A549 (cell line): Measurements from ENCODE around the gene PHLPP2. TPM values are rescaled to one million over a fixed set of nuclear protein-coding genes. Genes with fewer than 3 reads are reported as not detected.

Source experiments
- ATAC-seq, 2 experiments: fragments of 200-7000 bp in 1 of 2; fragments of >200 bp in 1 of 2; cut with Nextera tagmentation in 1 of 2; cut with Tn5 transposase in 1 of 2; 3 replicates each; pipeline versions ENCODE4 v1.8.0 to v1.9.1; 2018 to 2020; ENCODE audit warnings: mild to moderate bottlenecking in 1 of 2, moderate library complexity in 1 of 2
- CTCF ChIA-PET: fragments of 300-600 bp; sonication (Branson Sonifier 250); formaldehyde crosslinking; extraction: SDS; loops from one replicate; lab custom pipeline; 2021; ENCODE audit warnings: antibody characterized with exemption, inconsistent platforms; lab: Yijun Ruan, JAX
- POLR2A ChIA-PET: fragments of 350-600 bp; formaldehyde crosslinking; extraction: SDS; loops from one replicate; lab custom pipeline; 2021; ENCODE audit warnings: antibody characterized with exemption, inconsistent platforms; lab: Yijun Ruan, JAX
- DNase-seq, 2 experiments: peaks; one replicate each; pipeline versions ENCODE4 v3.0.0 to v3.0.0-alpha.2; 2011 to 2016; ENCODE audit warnings: low read depth in 1 of 2, low spot score in 1 of 2
- FAIRE-seq: peaks from 2 replicates; lab custom pipeline; 2011; peaks lifted over from hg19 to GRCh38; lab: Jason Lieb, UNC
- H3K27ac ChIP-seq, 2 experiments: fragments of >200 bp; sonication (Bioruptor Twin); formaldehyde crosslinking; 3 replicates each; pipeline ENCODE4 v1.5.1; 2016 to 2017
- H3K4me1 ChIP-seq: fragments of >200 bp; sonication (Bioruptor Twin); formaldehyde crosslinking; 3 replicates; pipeline ENCODE4 v1.6.1; 2016
- H3K4me2 ChIP-seq: fragments of >200 bp; sonication (Bioruptor Twin); formaldehyde crosslinking; 3 replicates; pipeline ENCODE4 v1.6.1; 2016
- H3K4me3 ChIP-seq: fragments of >200 bp; sonication (Bioruptor Twin); formaldehyde crosslinking; 3 replicates; pipeline ENCODE4 v1.5.1; 2016
- H3K9me3 ChIP-seq: fragments of >200 bp; sonication (Bioruptor Twin); formaldehyde crosslinking; 3 replicates; pipeline ENCODE4 v1.6.1; 2016
- BCL3 ChIP-seq: fragments of >200 bp; sonication (Bioruptor Twin); formaldehyde crosslinking; IDR thresholded peaks from 3 replicates; pipeline ENCODE4 v1.6.1; 2016
- EHF ChIP-seq: fragments of 250-450 bp; sonication (Bioruptor Pico); IDR thresholded peaks from 2 replicates; pipeline ENCODE4 v1.5.0; 2020; ENCODE audit warnings: mild to moderate bottlenecking
- FOSL2 ChIP-seq, 2 experiments: fragments of 450-650 bp in 1 of 2; fragments of >200 bp in 1 of 2; sonication (Bioruptor Twin) in 1 of 2; formaldehyde crosslinking; IDR thresholded peaks; 2 replicates each; pipeline versions ENCODE4 v1.5.0 to v1.6.1; 2016 to 2020; ENCODE audit warnings: mild to moderate bottlenecking in 1 of 2, moderate library complexity in 1 of 2
- GATA3 ChIP-seq: IDR thresholded peaks from 2 replicates; pipeline ENCODE4 v1.6.1; 2012; ENCODE audit warnings: borderline replicate concordance
- KDM1A ChIP-seq: fragments of 200-600 bp; sonication (generic); IDR thresholded peaks from 2 replicates; pipeline ENCODE4 v1.6.1; 2016; ENCODE audit warnings: low read depth, mild to moderate bottlenecking
- MAZ ChIP-seq: fragments of 150-350 bp; IDR thresholded peaks from 2 replicates; pipeline ENCODE4 v1.6.1; 2014; ENCODE audit warnings: antibody characterized with exemption, low read depth, low read length, borderline replicate concordance
- NFE2L2 ChIP-seq: fragments of 150-350 bp; conservative IDR thresholded peaks from 2 replicates; pipeline ENCODE4 v1.6.1; 2014; ENCODE audit warnings: low read length
- NPAS2 ChIP-seq: fragments of 250-450 bp; sonication (Bioruptor Pico); IDR thresholded peaks from 2 replicates; pipeline ENCODE4 v1.8.0; 2022; ENCODE audit warnings: mild to moderate bottlenecking, moderate library complexity, borderline replicate concordance
- TP53 ChIP-seq: fragments of 250-450 bp; sonication (Bioruptor Pico); IDR thresholded peaks from 2 replicates; pipeline ENCODE4 v1.5.0; 2021; ENCODE audit warnings: mild to moderate bottlenecking, moderate library complexity
- WGBS: methylation state at CpG from one replicate; pipeline ENCODE4 v1.1.6; 2017; ENCODE audit errors: missing lambda C conversion rate; 5-methylcytosine and 5-hydroxymethylcytosine counted together
- polyA plus RNA-seq, 4 experiments: library from polyadenylated mRNA; depleted of rRNA in 3 of 4; stranded (reverse); fragments of >200 nt; fragmentation: RNase III in 1 of 4; extraction: RNeasy Plus Mini Kit Qiagen cat#74134 plus additional on column Dnase treatment in 1 of 4; gene quantifications; 2 replicates in 3 of 4; 3 replicates in 1 of 4; pipeline ENCODE4 v1.2.3, GENCODE V29; 2011 to 2017
- TF ChIP-seq, protein P1 (sequence below): IDR thresholded peaks from 2 replicates; pipeline ENCODE4 v1.6.1; 2012
- TF ChIP-seq, protein P2 (sequence below): fragments of 150-350 bp; IDR thresholded peaks from 2 replicates; pipeline ENCODE4 v1.6.1; 2014; ENCODE audit warnings: low read depth, mild to moderate bottlenecking, low read length
- TF ChIP-seq, protein P3 (sequence below): fragments of 250-450 bp; sonication (Bioruptor Pico); IDR thresholded peaks from 2 replicates; pipeline ENCODE4 v1.5.0; 2020; ENCODE audit warnings: low read depth, mild to moderate bottlenecking, moderate library complexity
- TF ChIP-seq, protein P4 (sequence below): fragments of 250-450 bp; sonication (Bioruptor Pico); IDR thresholded peaks from 2 replicates; pipeline ENCODE4 v1.5.0; 2021; ENCODE audit warnings: mild to moderate bottlenecking, moderate library complexity, borderline replicate concordance

The PHLPP2 gene
- polyA plus RNA-seq, 2 of the 4 experiments (the other 2 are of a cell fraction) = 7.9 to 11.3 TPM

DNA sequence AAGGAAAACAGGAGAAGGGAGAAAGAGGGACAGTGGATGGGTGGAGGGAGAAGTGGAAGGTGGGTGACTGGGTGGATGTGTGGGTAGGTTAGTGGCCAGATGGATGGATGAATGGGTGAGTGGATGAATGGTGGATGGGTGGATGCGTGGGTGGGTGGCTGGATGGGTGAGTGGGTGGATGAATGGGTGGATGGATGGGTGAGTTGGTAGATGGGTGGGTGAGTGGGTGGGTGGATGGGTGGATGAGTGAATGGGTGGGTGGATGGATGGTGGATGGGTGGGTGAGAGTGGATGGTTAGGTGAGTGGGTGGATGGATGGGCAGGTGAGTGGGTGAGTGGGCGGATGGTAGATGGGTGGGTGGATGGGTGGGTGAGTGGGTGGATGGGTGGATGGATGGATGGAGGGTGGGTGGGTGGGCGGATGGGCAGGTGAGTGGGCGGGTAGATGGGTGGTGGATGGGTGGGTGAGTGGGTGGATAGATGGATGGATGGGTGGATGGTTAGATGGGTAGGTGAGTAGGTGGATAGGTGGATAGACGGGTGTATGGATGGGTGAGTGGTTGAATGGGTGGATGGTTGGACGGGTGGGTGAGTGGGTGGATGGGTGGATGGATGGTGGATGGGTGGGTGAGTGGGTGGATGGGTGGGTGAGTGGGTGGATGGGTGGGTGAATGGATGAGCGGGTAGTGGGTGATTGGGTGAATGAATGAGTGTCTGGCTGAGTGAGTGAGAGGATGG, 99.2 kb downstream of the PHLPP2 start:
- DNase-seq (no peak), FAIRE-seq (no peak), ATAC-seq (no peak)
- H3K27ac ChIP-seq = no peak overlapping the region; a peak in 1 of 6 replicates
- peaks cover 3% of the 10 kb centered on the region; the same call in 1 of the 3 replicates for H3K4me1 ChIP-seq
- CTCF ChIA-PET = interaction anchor here (2.0 kb wide), 1 partner anchor 14 kb away, joined by 12 read pairs; no protein-coding TSS in a partner anchor
- 91% methylated on average over 4 of the region's 7 CpGs for WGBS
- POLR2A ChIA-PET = no interaction called here
- peak overlapping the region; percentile 61 for H3K4me3 ChIP-seq
- TF ChIP-seq BCL3 (no peak), KDM1A (no peak), GATA3 (no peak), TP53 (CRISPR knock-in tag) (no peak)
- TF ChIP-seq, protein P1, sequence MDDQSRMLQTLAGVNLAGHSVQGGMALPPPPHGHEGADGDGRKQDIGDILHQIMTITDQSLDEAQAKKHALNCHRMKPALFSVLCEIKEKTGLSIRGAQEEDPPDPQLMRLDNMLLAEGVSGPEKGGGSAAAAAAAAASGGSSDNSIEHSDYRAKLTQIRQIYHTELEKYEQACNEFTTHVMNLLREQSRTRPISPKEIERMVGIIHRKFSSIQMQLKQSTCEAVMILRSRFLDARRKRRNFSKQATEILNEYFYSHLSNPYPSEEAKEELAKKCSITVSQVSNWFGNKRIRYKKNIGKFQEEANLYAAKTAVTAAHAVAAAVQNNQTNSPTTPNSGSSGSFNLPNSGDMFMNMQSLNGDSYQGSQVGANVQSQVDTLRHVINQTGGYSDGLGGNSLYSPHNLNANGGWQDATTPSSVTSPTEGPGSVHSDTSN = no peak
- H3K4me2 ChIP-seq = peak overlapping the region; percentile 99
- H3K9me3 ChIP-seq = no peaks in the 10 kb centered on the region

- H3K4me3 ChIP-seq = no peak overlapping the region
- 51% methylated on average over 3 of the region's 3 CpGs for WGBS
- H3K4me2 ChIP-seq = no peak overlapping the region
- peaks cover 3% of the 10 kb centered on the region; the same call in 1 of the 3 replicates for H3K4me1 ChIP-seq
- CTCF ChIA-PET = interaction anchor here (1.0 to 2.0 kb wide), 2 partner anchors 13 to 124 kb away, joined by 3 to 12 read pairs; no protein-coding TSS in a partner anchor
- H3K9me3 ChIP-seq = no peaks in the 10 kb centered on the region
- no peak for DNase-seq
- ATAC-seq = no peak
- TF ChIP-seq, protein P2, sequence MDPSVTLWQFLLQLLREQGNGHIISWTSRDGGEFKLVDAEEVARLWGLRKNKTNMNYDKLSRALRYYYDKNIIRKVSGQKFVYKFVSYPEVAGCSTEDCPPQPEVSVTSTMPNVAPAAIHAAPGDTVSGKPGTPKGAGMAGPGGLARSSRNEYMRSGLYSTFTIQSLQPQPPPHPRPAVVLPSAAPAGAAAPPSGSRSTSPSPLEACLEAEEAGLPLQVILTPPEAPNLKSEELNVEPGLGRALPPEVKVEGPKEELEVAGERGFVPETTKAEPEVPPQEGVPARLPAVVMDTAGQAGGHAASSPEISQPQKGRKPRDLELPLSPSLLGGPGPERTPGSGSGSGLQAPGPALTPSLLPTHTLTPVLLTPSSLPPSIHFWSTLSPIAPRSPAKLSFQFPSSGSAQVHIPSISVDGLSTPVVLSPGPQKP = no peak
- TF ChIP-seq, protein P3, sequence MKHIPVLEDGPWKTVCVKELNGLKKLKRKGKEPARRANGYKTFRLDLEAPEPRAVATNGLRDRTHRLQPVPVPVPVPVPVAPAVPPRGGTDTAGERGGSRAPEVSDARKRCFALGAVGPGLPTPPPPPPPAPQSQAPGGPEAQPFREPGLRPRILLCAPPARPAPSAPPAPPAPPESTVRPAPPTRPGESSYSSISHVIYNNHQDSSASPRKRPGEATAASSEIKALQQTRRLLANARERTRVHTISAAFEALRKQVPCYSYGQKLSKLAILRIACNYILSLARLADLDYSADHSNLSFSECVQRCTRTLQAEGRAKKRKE (CRISPR knock-in tag) = no peak
- TF ChIP-seq, protein P1 = no peak
- TF ChIP-seq FOSL2 (IDR thresholded peaks at IDR 0.05) = no peak
- TF ChIP-seq FOSL2 (CRISPR knock-in tag; IDR thresholded peaks at IDR 0.05) = no peak
- TF ChIP-seq, protein P4, sequence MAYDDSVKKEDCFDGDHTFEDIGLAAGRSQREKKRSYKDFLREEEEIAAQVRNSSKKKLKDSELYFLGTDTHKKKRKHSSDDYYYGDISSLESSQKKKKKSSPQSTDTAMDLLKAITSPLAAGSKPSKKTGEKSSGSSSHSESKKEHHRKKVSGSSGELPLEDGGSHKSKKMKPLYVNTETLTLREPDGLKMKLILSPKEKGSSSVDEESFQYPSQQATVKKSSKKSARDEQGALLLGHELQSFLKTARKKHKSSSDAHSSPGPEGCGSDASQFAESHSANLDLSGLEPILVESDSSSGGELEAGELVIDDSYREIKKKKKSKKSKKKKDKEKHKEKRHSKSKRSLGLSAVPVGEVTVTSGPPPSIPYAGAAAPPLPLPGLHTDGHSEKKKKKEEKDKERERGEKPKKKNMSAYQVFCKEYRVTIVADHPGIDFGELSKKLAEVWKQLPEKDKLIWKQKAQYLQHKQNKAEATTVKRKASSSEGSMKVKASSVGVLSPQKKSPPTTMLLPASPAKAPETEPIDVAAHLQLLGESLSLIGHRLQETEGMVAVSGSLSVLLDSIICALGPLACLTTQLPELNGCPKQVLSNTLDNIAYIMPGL (CRISPR knock-in tag) = no peak
- no peak for TF ChIP-seq MAZ
- no peak for TF ChIP-seq NFE2L2
- no peak for TF ChIP-seq NPAS2 (CRISPR knock-in tag)
- no peak for TF ChIP-seq KDM1A
- no peak for TF ChIP-seq EHF (CRISPR knock-in tag)
- TF ChIP-seq, all 56 proteins: peak for 0
- POLR2A ChIA-PET = no interaction called here
- no peak overlapping the region for H3K27ac ChIP-seq
- FAIRE-seq = no peak
Measured at GRCh38 chr16:71623597-71623996, 100.9 kb downstream of the PHLPP2 start.
